ENCODE results near the gene USP19.
A peak's percentile ranks its signal among the peaks of the same experiment; 100 is the strongest.

Gene USP19, protein sequence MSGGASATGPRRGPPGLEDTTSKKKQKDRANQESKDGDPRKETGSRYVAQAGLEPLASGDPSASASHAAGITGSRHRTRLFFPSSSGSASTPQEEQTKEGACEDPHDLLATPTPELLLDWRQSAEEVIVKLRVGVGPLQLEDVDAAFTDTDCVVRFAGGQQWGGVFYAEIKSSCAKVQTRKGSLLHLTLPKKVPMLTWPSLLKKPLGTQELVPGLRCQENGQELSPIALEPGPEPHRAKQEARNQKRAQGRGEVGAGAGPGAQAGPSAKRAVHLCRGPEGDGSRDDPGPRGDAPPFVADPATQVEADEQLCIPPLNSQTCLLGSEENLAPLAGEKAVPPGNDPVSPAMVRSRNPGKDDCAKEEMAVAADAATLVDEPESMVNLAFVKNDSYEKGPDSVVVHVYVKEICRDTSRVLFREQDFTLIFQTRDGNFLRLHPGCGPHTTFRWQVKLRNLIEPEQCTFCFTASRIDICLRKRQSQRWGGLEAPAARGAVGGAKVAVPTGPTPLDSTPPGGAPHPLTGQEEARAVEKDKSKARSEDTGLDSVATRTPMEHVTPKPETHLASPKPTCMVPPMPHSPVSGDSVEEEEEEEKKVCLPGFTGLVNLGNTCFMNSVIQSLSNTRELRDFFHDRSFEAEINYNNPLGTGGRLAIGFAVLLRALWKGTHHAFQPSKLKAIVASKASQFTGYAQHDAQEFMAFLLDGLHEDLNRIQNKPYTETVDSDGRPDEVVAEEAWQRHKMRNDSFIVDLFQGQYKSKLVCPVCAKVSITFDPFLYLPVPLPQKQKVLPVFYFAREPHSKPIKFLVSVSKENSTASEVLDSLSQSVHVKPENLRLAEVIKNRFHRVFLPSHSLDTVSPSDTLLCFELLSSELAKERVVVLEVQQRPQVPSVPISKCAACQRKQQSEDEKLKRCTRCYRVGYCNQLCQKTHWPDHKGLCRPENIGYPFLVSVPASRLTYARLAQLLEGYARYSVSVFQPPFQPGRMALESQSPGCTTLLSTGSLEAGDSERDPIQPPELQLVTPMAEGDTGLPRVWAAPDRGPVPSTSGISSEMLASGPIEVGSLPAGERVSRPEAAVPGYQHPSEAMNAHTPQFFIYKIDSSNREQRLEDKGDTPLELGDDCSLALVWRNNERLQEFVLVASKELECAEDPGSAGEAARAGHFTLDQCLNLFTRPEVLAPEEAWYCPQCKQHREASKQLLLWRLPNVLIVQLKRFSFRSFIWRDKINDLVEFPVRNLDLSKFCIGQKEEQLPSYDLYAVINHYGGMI (N-terminal part only)

DNA sequence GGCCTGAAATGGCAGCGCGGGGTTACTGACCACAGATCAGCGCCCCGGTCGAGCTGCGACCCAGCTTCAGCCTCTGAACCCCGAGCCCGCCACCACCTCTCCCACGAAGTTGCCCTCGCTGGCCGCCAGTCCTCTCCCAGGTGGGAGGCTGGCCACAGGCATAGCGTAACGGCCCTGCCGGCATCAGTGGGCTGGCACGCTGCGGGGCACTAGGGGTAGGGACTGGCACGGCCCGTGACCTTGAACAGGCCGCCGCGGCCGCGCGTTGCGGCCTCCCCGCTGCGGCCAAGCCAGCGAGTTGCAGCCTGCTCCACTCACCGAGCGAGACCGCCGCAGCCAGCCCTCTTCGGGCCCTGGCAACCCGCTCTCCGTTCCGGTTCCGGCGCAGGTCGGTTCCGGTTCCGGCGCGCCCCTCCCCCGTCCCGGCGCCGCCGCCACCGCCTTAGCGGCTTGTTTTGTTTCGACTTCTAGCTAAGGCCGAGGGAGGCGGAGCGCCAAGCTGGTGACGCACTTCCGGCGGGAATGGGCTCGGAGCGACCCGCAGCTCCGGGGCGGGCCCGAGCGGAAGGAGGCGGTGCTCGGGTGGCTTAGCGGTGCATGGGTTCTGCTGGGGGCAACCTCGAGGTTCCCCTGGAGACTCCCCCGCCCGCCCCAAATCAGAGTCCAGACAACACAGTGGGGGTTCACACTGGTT lies at the start of gene USP19:
Gene USP19 (minus strand): TSS at position 386 of the 694 bp plus-strand sequence. CDS start 1,678 bp downstream, outside the sequence.
- peak; percentile 95 for DNase-seq (ENCODE audit: low read depth)
- TF ChIP-seq MYC (IDR thresholded peaks at IDR 0.05; ENCODE audit: low read depth, low read length) (peak; percentile 14), MAX (IDR thresholded peaks at IDR 0.05; ENCODE audit: low read depth, low read length) (0 out of 2 replicates have a peak, but pooled peaks have one; percentile 26), POLR2A (IDR thresholded peaks at IDR 0.05; ENCODE audit: extremely low read depth, insufficient read length) (peak; percentile 87), CTCF (IDR thresholded peaks at IDR 0.05; ENCODE audit: low read depth, low read length) (no peak)
- H3K4me3 ChIP-seq (ENCODE audit: low read depth, low read length) = peak within 1 kb of the TSS; percentile 93

DNA sequence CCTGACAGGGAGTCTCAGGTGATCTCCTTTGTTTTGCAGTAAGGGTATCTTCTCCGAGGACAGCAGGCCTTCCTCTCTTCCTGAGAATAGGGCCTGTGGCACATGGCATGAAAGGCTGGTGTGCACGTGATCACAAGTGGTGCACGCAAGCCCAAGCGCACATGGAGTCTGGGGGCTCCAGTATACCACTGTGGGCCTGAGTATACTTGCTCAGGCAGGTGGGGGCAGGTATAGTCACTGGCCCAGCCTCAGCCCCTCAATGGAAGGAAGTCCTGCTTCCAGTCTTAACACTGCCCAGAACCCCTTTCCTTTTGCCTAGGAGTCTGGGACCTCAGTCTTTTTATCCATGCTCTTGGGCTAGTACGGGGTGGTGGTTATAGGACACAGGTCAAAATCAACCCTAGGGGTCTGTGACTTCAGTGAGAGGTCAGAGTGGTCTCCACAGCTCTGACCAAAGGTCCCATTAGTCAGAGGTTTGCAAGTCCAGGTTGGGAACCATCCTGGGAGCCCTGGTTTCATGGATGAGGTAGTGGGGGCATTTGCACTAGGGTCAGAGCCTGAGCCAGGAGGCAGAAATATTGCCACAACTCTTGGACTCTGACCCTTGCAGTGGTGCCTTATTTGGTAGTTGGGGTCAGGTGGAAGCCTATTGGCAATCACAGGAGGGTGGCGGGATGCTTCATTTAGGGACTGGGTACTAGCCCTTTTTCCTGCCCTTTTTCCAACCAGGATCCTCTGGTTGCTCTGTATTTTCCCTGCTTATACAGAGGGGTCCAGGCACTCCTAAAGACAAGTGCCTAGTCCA lies 46.3 kb upstream of the USP19 start:
- TF ChIP-seq POLR2A (IDR thresholded peaks at IDR 0.05; ENCODE audit: extremely low read depth, insufficient read length) (no peak), CTCF (IDR thresholded peaks at IDR 0.05; ENCODE audit: low read depth, low read length) (no peak), MAX (IDR thresholded peaks at IDR 0.05; ENCODE audit: low read depth, low read length) (no peak), MYC (IDR thresholded peaks at IDR 0.05; ENCODE audit: low read depth, low read length) (no peak)
- H3K4me3 ChIP-seq (ENCODE audit: low read depth, low read length) = peak overlapping the region; percentile 95
- no peak for DNase-seq (ENCODE audit: low read depth)

- 0 out of 2 replicates have a peak, but pooled peaks have one; percentile 23 for TF ChIP-seq MYC (IDR thresholded peaks at IDR 0.05; ENCODE audit: low read depth, low read length)
- TF ChIP-seq POLR2A (IDR thresholded peaks at IDR 0.05; ENCODE audit: extremely low read depth, insufficient read length) = peak; percentile 81
- TF ChIP-seq CTCF (IDR thresholded peaks at IDR 0.05; ENCODE audit: low read depth, low read length) = no peak
- TF ChIP-seq MAX (IDR thresholded peaks at IDR 0.05; ENCODE audit: low read depth, low read length) = peak; percentile 68
- peak within 1 kb of the TSS; percentile 95 for H3K4me3 ChIP-seq (ENCODE audit: low read depth, low read length)
- peak; percentile 87 for DNase-seq (ENCODE audit: low read depth)
Measured at GRCh38 chr3:49165771-49166751, 45.4 kb upstream of the USP19 start, which contains the start of gene CCDC71. Gene CCDC71, minus strand, starts transcription at chr3:49166331. Its CDS starts 2,123 bp downstream, at chr3:49164208.

- TF ChIP-seq CTCF (IDR thresholded peaks at IDR 0.05; ENCODE audit: low read depth, low read length) = no peak
- no peak for TF ChIP-seq MAX (IDR thresholded peaks at IDR 0.05; ENCODE audit: low read depth, low read length)
- no peak for TF ChIP-seq MYC (IDR thresholded peaks at IDR 0.05; ENCODE audit: low read depth, low read length)
- TF ChIP-seq POLR2A (IDR thresholded peaks at IDR 0.05; ENCODE audit: extremely low read depth, insufficient read length) = no peak
- DNase-seq (ENCODE audit: low read depth) = no peak
- peak overlapping the region; percentile 95 for H3K4me3 ChIP-seq (ENCODE audit: low read depth, low read length)
Measured at GRCh38 chr3:49164983-49165720, 44.5 kb upstream of the USP19 start.
